ENCODE results near the gene CCDC88C.

DNA sequence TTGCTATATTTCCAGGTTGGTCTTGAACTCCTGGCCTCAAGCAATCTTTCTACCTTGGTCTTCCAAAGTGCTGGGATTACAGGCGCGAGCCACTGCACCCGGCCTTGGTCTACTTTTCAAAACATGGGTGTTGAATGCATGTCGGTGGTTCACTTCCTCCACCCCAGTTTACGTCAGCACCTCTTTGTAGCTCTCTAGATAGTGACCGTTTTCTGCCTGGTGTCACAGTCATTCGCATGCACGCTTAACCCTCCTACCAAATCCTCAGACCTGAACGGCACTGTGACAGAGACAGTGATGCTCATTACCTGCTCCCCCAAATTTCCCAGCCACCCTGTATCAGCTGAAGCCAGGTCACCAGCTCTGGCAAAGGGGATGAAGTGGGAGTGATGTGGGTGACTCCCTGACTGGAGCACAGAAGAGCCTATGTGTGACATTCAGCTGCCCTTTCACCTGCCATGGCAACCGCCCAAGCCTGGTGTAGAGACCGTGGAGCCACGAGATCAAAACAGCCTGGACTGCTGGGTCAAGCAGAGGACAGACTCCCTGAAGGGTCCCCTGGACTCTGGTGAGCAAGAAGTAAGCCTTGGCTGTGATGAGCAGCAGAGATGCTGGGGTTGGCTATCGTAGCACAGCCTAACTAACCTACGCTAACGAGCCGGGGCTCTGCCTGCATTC lies 106.9 kb downstream of the CCDC88C start:
- TF ChIP-seq, protein P1, sequence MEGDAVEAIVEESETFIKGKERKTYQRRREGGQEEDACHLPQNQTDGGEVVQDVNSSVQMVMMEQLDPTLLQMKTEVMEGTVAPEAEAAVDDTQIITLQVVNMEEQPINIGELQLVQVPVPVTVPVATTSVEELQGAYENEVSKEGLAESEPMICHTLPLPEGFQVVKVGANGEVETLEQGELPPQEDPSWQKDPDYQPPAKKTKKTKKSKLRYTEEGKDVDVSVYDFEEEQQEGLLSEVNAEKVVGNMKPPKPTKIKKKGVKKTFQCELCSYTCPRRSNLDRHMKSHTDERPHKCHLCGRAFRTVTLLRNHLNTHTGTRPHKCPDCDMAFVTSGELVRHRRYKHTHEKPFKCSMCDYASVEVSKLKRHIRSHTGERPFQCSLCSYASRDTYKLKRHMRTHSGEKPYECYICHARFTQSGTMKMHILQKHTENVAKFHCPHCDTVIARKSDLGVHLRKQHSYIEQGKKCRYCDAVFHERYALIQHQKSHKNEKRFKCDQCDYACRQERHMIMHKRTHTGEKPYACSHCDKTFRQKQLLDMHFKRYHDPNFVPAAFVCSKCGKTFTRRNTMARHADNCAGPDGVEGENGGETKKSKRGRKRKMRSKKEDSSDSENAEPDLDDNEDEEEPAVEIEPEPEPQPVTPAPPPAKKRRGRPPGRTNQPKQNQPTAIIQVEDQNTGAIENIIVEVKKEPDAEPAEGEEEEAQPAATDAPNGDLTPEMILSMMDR (IDR thresholded peaks at IDR 0.05) = no peak
- no peak for TF ChIP-seq POLR2A (IDR thresholded peaks at IDR 0.05)
